Activated CD8-positive, alpha-beta T cell treated with anti-CD3 and anti-CD28 coated beads, Interleukin-2, amount 10 ng/mL, durations not matched to agents 7 days and 5 days (primary cell): Measurements from ENCODE around the gene ASF1A. TPM values are rescaled to one million over a fixed set of nuclear protein-coding genes. Genes with fewer than 3 reads are reported as not detected.

Experiments used
- ATAC-seq: fragments of 150-1000 bp; cut with Tn5 transposase; one replicate; pipeline ENCODE4 v1.10.0; 2021; ENCODE audit warnings: moderate library complexity
- CTCF ChIA-PET: fragments of 350-600 bp; sonication (Branson Sonifier 250); formaldehyde crosslinking; loops from one replicate; lab custom pipeline; 2021; ENCODE audit warnings: antibody characterized with exemption; lab: Charles Lee
- POLR2A ChIA-PET: fragments of 350-600 bp; sonication (Branson Sonifier 250); formaldehyde crosslinking; loops from one replicate; lab custom pipeline; 2021; ENCODE audit warnings: antibody characterized with exemption; lab: Charles Lee
- DNase-seq: peaks from one replicate; pipeline ENCODE4 v3.0.0-alpha.2; 2020
- H3K27ac Mint-ChIP-seq: one replicate; pipeline ENCODE4 v1.8.0; 2021; ENCODE audit warnings: mild to moderate bottlenecking, mixed read lengths
- H3K27me3 Mint-ChIP-seq: one replicate; pipeline ENCODE4 v1.8.0; 2021; ENCODE audit warnings: low read depth, mixed read lengths
- H3K36me3 Mint-ChIP-seq: one replicate; pipeline ENCODE4 v1.8.0; 2021; ENCODE audit warnings: low read depth, mixed read lengths
- H3K4me1 Mint-ChIP-seq: one replicate; pipeline ENCODE4 v1.8.0; 2021; ENCODE audit warnings: low read depth, mixed read lengths
- H3K4me3 Mint-ChIP-seq: one replicate; pipeline ENCODE4 v1.8.0; 2021; ENCODE audit warnings: mild to moderate bottlenecking, mixed read lengths
- H3K9me3 Mint-ChIP-seq: one replicate; pipeline ENCODE4 v1.8.0; 2022; ENCODE audit warnings: mixed read lengths; ENCODE audit not compliant: insufficient read depth
- total RNA-seq, 2 experiments: library from RNA; stranded (reverse); gene quantifications; one replicate each; pipeline ENCODE4 v1.2.3, GENCODE V29; 2021

ASF1A gene
- total RNA-seq = 10 to 100 TPM; 49.4 to 51.1 TPM

- H3K27me3 Mint-ChIP-seq = no peaks in the 10 kb centered on the region
- H3K4me1 Mint-ChIP-seq = peaks cover 51% of the 10 kb centered on the region
- H3K36me3 Mint-ChIP-seq = peaks cover 22% of the 10 kb centered on the region
- H3K4me3 Mint-ChIP-seq = peak within 1 kb of the TSS; percentile 88
- DNase-seq = peak; percentile 97
- H3K27ac Mint-ChIP-seq = peak within 1 kb of the TSS; percentile 96
- CTCF ChIA-PET = interaction anchor here (0.5 to 2.7 kb wide), 10 partner anchors 10 to 503 kb away, joined by 3 to 12 read pairs (median 6); no protein-coding TSS in a partner anchor
- POLR2A ChIA-PET = interaction anchor here (0.7 to 5.5 kb wide), 18 partner anchors 10 to 1345 kb away, joined by 3 to 29 read pairs (median 4); partner anchors contain the start of genes CEP85L and MCM9
- ATAC-seq = peak; percentile 82
- H3K9me3 Mint-ChIP-seq = no peaks in the 10 kb centered on the region
These were observed at the start of gene ASF1A for GRCh38 chr6:118893807-118894424. Gene ASF1A (plus strand): TSS chr6:118894152. CDS start chr6:118894414, 262 bp downstream.

DNA sequence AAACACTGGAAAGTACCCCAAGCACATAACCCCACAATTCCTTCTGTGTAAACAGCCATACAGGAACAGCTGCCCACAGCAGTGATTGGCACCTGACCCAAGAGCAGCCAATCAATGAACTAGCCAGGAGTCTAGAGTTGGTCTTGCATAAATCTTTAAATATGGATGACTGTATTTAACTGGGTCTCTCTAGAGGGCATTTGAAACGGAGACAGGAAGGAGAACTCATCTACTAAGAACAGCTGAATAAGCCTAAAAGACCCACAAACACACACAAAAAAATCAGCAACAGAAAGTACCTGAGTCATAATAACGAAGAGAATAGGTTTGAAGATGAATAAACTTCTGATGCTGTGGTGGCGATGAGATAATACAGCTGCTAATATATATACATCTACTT, 49.0 kb upstream of the ASF1A start:
- H3K4me1 Mint-ChIP-seq = peaks cover 17% of the 10 kb centered on the region
- H3K27me3 Mint-ChIP-seq = no peaks in the 10 kb centered on the region
- ChIA-PET CTCF (interaction anchor here (1.0 to 2.3 kb wide), 6 partner anchors 12 to 279 kb away, joined by 3 to 7 read pairs (median 4); no protein-coding TSS in a partner anchor), POLR2A (interaction anchor here (1.1 to 1.7 kb wide), 4 partner anchors 20 to 50 kb away, joined by 3 to 5 read pairs (median 3); no protein-coding TSS in a partner anchor)
- ATAC-seq = peak; percentile 53
- H3K36me3 Mint-ChIP-seq = peaks cover 36% of the 10 kb centered on the region
- peak overlapping the region; percentile 55 for H3K27ac Mint-ChIP-seq
- no peak for DNase-seq
- no peak overlapping the region for H3K4me3 Mint-ChIP-seq
- H3K9me3 Mint-ChIP-seq = peaks cover 6% of the 10 kb centered on the region

GRCh38 chr6:118853408-118853807, 40.5 kb upstream of the ASF1A start:
- no peaks in the 10 kb centered on the region for H3K4me1 Mint-ChIP-seq
- H3K27me3 Mint-ChIP-seq = no peaks in the 10 kb centered on the region
- DNase-seq (no peak), ATAC-seq (no peak)
- ChIA-PET CTCF (interaction anchor here (0.7 kb wide), 1 partner anchor 880 kb away, joined by 4 read pairs; no protein-coding TSS in a partner anchor), POLR2A (no interaction called here)
- no peak overlapping the region for H3K27ac Mint-ChIP-seq
- H3K9me3 Mint-ChIP-seq = peaks cover 5% of the 10 kb centered on the region
- H3K4me3 Mint-ChIP-seq = no peak overlapping the region
- peaks cover 11% of the 10 kb centered on the region for H3K36me3 Mint-ChIP-seq

DNA sequence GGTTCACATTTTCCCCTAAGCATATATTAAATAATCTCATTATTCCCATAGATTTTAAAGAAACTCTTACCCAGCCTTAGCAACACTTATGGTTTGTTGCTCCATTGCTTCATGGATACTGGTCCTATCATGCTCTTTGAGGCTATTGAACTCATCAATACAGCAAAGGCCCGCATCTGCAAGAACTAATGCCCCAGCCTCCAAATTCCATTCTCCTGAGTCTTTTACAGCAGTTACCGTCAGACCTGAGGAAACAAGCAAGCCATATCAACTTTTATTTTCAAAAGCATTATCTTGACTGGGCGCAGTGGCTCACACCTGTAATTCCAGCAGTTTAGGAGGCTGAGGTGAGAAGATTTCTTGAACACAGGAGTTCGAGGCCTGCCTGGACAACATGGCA, 37.7 kb upstream of the ASF1A start:
- DNase-seq = no peak
- Mint-ChIP-seq H3K4me1 (peaks cover 11% of the 10 kb centered on the region), H3K27ac (no peak overlapping the region), H3K36me3 (peaks cover 19% of the 10 kb centered on the region), H3K9me3 (peaks cover 5% of the 10 kb centered on the region), H3K4me3 (no peak overlapping the region), H3K27me3 (no peaks in the 10 kb centered on the region)
- no peak for ATAC-seq
- CTCF ChIA-PET = interaction anchor here (1.1 kb wide), 1 partner anchor 9 kb away, joined by 4 read pairs; no protein-coding TSS in a partner anchor
- POLR2A ChIA-PET = no interaction called here

GRCh38 chr6:118859517-118860064, 34.4 kb upstream of the ASF1A start:
- no peak for ATAC-seq
- DNase-seq = no peak
- Mint-ChIP-seq H3K4me3 (no peak overlapping the region), H3K36me3 (peaks cover 32% of the 10 kb centered on the region), H3K9me3 (peaks cover 5% of the 10 kb centered on the region), H3K27ac (no peak overlapping the region), H3K27me3 (no peaks in the 10 kb centered on the region), H3K4me1 (peaks cover 30% of the 10 kb centered on the region)
- POLR2A ChIA-PET = interaction anchor here (0.8 kb wide), 1 partner anchor 34 kb away, joined by 4 read pairs; the partner anchor contains the start of gene ASF1A
- CTCF ChIA-PET = no interaction called here

GRCh38 chr6:118860363-118860762, 33.6 kb upstream of the ASF1A start:
- Mint-ChIP-seq H3K9me3 (peaks cover 5% of the 10 kb centered on the region), H3K4me1 (peaks cover 36% of the 10 kb centered on the region), H3K4me3 (no peak overlapping the region), H3K27ac (no peak overlapping the region), H3K27me3 (no peaks in the 10 kb centered on the region), H3K36me3 (peaks cover 32% of the 10 kb centered on the region)
- no peak for DNase-seq
- ATAC-seq = no peak
- ChIA-PET POLR2A (no interaction called here), CTCF (interaction anchor here (0.7 kb wide), 1 partner anchor 13 kb away, joined by 3 read pairs; no protein-coding TSS in a partner anchor)

- DNase-seq (no peak), ATAC-seq (no peak)
- peaks cover 5% of the 10 kb centered on the region for H3K9me3 Mint-ChIP-seq
- CTCF ChIA-PET = interaction anchor here (0.7 kb wide), 1 partner anchor 14 kb away, joined by 3 read pairs; no protein-coding TSS in a partner anchor
- H3K27ac Mint-ChIP-seq = no peak overlapping the region
- H3K36me3 Mint-ChIP-seq = peaks cover 34% of the 10 kb centered on the region
- peaks cover 36% of the 10 kb centered on the region for H3K4me1 Mint-ChIP-seq
- H3K4me3 Mint-ChIP-seq = no peak overlapping the region
- POLR2A ChIA-PET = interaction anchor here (0.9 kb wide), 1 partner anchor 15 kb away, joined by 4 read pairs; no protein-coding TSS in a partner anchor
- no peaks in the 10 kb centered on the region for H3K27me3 Mint-ChIP-seq
These were observed 33.1 kb upstream of the ASF1A start for GRCh38 chr6:118860880-118861279.

DNA sequence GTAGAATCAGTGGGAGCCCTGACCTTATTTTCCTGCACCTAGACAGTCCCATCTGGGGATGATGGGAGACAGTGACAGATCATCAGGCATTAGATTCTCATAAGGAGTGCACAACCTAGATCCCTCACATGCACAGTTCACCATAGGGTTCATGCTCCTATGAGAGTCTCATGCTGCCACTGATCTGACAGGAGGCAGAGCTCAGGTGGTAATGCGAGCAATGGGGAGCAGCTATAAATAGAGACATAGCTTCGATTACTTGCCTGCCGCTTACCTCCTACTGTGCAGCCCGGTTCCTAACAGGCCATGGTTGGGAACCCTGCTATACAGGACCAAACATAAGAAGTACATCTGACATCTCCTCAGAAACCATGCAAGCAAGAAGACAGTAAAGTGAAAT, 31.5 kb upstream of the ASF1A start:
- Mint-ChIP-seq H3K9me3 (peaks cover 10% of the 10 kb centered on the region), H3K4me3 (no peak overlapping the region), H3K27me3 (no peaks in the 10 kb centered on the region), H3K27ac (no peak overlapping the region), H3K4me1 (peaks cover 36% of the 10 kb centered on the region), H3K36me3 (peaks cover 39% of the 10 kb centered on the region)
- ATAC-seq = no peak
- POLR2A ChIA-PET = no interaction called here
- DNase-seq = no peak
- CTCF ChIA-PET = no interaction called here

- peak; percentile 52 for ATAC-seq
- peaks cover 42% of the 10 kb centered on the region for H3K36me3 Mint-ChIP-seq
- CTCF ChIA-PET = interaction anchor here (1.0 to 2.2 kb wide), 4 partner anchors 9 to 87 kb away, joined by 3 to 7 read pairs (median 4); no protein-coding TSS in a partner anchor
- peaks cover 34% of the 10 kb centered on the region for H3K4me1 Mint-ChIP-seq
- H3K27me3 Mint-ChIP-seq = no peaks in the 10 kb centered on the region
- no peak for DNase-seq
- POLR2A ChIA-PET = interaction anchor here (0.6 to 1.1 kb wide), 6 partner anchors 11 to 244 kb away, joined by 3 to 4 read pairs (median 3); no protein-coding TSS in a partner anchor
- H3K27ac Mint-ChIP-seq = peak overlapping the region; percentile 70
- peaks cover 5% of the 10 kb centered on the region for H3K9me3 Mint-ChIP-seq
- H3K4me3 Mint-ChIP-seq = peak overlapping the region; percentile 34
These were observed 29.4 kb upstream of the ASF1A start for GRCh38 chr6:118864341-118865099.

- Mint-ChIP-seq H3K4me3 (no peak overlapping the region), H3K36me3 (peaks cover 45% of the 10 kb centered on the region), H3K27me3 (no peaks in the 10 kb centered on the region), H3K27ac (no peak overlapping the region), H3K4me1 (peaks cover 31% of the 10 kb centered on the region), H3K9me3 (peaks cover 5% of the 10 kb centered on the region)
- no peak for DNase-seq
- ChIA-PET CTCF (interaction anchor here (0.9 to 2.2 kb wide), 5 partner anchors 9 to 88 kb away, joined by 3 to 7 read pairs (median 4); no protein-coding TSS in a partner anchor), POLR2A (interaction anchor here (0.6 to 1.1 kb wide), 6 partner anchors 11 to 244 kb away, joined by 3 to 4 read pairs (median 3); no protein-coding TSS in a partner anchor)
- no peak for ATAC-seq
These were observed 28.9 kb upstream of the ASF1A start for GRCh38 chr6:118865100-118865391.

- Mint-ChIP-seq H3K27ac (no peak overlapping the region), H3K27me3 (no peaks in the 10 kb centered on the region), H3K4me3 (no peak overlapping the region), H3K4me1 (peaks cover 21% of the 10 kb centered on the region), H3K9me3 (peaks cover 5% of the 10 kb centered on the region), H3K36me3 (peaks cover 44% of the 10 kb centered on the region)
- ATAC-seq (no peak), DNase-seq (no peak)
- ChIA-PET POLR2A (no interaction called here), CTCF (interaction anchor here (0.8 kb wide), 1 partner anchor 10 kb away, joined by 3 read pairs; no protein-coding TSS in a partner anchor)
These were observed 26.8 kb upstream of the ASF1A start for GRCh38 chr6:118867181-118867580.
